GM23248 (cell line): Measurements from ENCODE around the gene WDR35. TPM values are rescaled to one million over a fixed set of nuclear protein-coding genes. Genes with fewer than 3 reads are reported as not detected.
A peak's percentile ranks its signal among the peaks of the same experiment; 100 is the strongest.
"Not testable (repeated sequence)": the region's sequence is repeated elsewhere in the genome, so short reads cannot be mapped to it uniquely, and the experiment has no call there.

ENCODE experiments used
- DNase-seq: peaks from one replicate; pipeline ENCODE4 v3.0.0-alpha.2; 2015
- H2AFZ ChIP-seq: fragments of 200-600 bp; sonication (generic); 2 replicates; pipeline ENCODE4 v1.6.1; 2016; ENCODE audit warnings: antibody characterized with exemption
- H3F3A ChIP-seq: fragments of 200-600 bp; sonication (generic); 2 replicates; pipeline ENCODE4 v1.6.1; 2016; ENCODE audit warnings: mild to moderate bottlenecking, antibody characterized with exemption, mixed run types; ENCODE audit not compliant: insufficient read depth
- H3K27ac ChIP-seq: fragments of 200-600 bp; sonication (generic); 2 replicates; pipeline ENCODE4 v1.5.1; 2016; ENCODE audit warnings: mild to moderate bottlenecking
- H3K27me3 ChIP-seq: fragments of 200-600 bp; sonication (generic); replicated peaks from 2 replicates; pipeline ENCODE4 v1.6.1; 2016; ENCODE audit warnings: mild to moderate bottlenecking; ENCODE audit not compliant: insufficient read depth
- H3K36me3 ChIP-seq: fragments of 200-600 bp; sonication (generic); 2 replicates; pipeline ENCODE4 v1.6.1; 2016; ENCODE audit warnings: low read depth, mild to moderate bottlenecking
- H3K4me1 ChIP-seq: fragments of 200-600 bp; sonication (generic); 2 replicates; pipeline ENCODE4 v1.6.1; 2016; ENCODE audit warnings: mild to moderate bottlenecking; ENCODE audit not compliant: insufficient read depth
- H3K4me2 ChIP-seq: fragments of 200-600 bp; sonication (generic); one replicate; pipeline ENCODE4 v1.6.1; 2016; ENCODE audit warnings: mild to moderate bottlenecking; ENCODE audit not compliant: unreplicated experiment
- H3K4me3 ChIP-seq: fragments of 200-600 bp; sonication (generic); 2 replicates; pipeline ENCODE4 v1.5.1; 2016; ENCODE audit warnings: mild to moderate bottlenecking
- H3K79me2 ChIP-seq: fragments of 200-600 bp; sonication (generic); 2 replicates; pipeline ENCODE4 v1.6.1; 2016; ENCODE audit warnings: mild to moderate bottlenecking; ENCODE audit not compliant: insufficient read depth
- H3K9ac ChIP-seq: fragments of 200-600 bp; sonication (generic); 2 replicates; pipeline ENCODE4 v1.6.1; 2016; ENCODE audit warnings: mild to moderate bottlenecking
- H3K9me2 ChIP-seq: fragments of 200-600 bp; sonication (generic); 2 replicates; pipeline ENCODE4 v1.6.1; 2016; ENCODE audit warnings: mixed run types, mild to moderate bottlenecking, moderate library complexity; ENCODE audit not compliant: insufficient read depth
- H3K9me3 ChIP-seq: fragments of 200-600 bp; sonication (generic); one replicate; pipeline ENCODE4 v1.6.1; 2017; ENCODE audit warnings: low read depth
- H4K20me1 ChIP-seq: fragments of 200-600 bp; sonication (generic); 2 replicates; pipeline ENCODE4 v1.6.0; 2016; ENCODE audit not compliant: insufficient read depth
- EZH2 ChIP-seq: fragments of 200-600 bp; sonication (generic); IDR thresholded peaks from 2 replicates; pipeline ENCODE4 v1.6.1; 2018; ENCODE audit warnings: antibody characterized with exemption, mild to moderate bottlenecking; ENCODE audit not compliant: insufficient read depth, poor library complexity, severe bottlenecking
- EZH2phosphoT487 ChIP-seq: fragments of 200-600 bp; sonication (generic); IDR thresholded peaks from 2 replicates; pipeline ENCODE4 v1.6.1; 2018; ENCODE audit warnings: antibody characterized with exemption, moderate library complexity, mild to moderate bottlenecking, low read depth; ENCODE audit not compliant: insufficient read depth
- WGBS, 2 experiments: methylation state at CpG; one replicate each; pipeline ENCODE4 v1.1.6; 2015 to 2017; ENCODE audit warnings: low lambda C conversion rate in 2 of 2, low coverage in 1 of 2; ENCODE audit errors: missing lambda C conversion rate in 2 of 2; 5-methylcytosine and 5-hydroxymethylcytosine counted together
- in situ Hi-C: fragments of 300-500 bp; cut with MboI; formaldehyde crosslinking; loops from 2 replicates; pipeline ENCODE4 v1.15.0; 2020
- polyA plus RNA-seq: library from polyadenylated mRNA; unstranded; fragments of >200 nt; fragmentation: Nextera tagmentation; extraction: Ambion mirVana; gene quantifications from 2 replicates; pipeline ENCODE4 v1.2.1, GENCODE V29; 2016
- total RNA-seq: library from RNA; depleted of rRNA; stranded (reverse); fragments of >200 nt; shearing (Covaris generic); gene quantifications from 2 replicates; pipeline ENCODE4 v1.2.3, GENCODE V29; 2014

The WDR35 gene
- total and polyA plus RNA-seq, 2 experiments from 2014 or later, result 3.2 to 7.3 TPM

GRCh38 chr2:19893520-19894133 is 96.3 kb downstream of the WDR35 start:
- peaks cover 68% of the 10 kb centered on the region for H3K79me2 ChIP-seq

DNA sequence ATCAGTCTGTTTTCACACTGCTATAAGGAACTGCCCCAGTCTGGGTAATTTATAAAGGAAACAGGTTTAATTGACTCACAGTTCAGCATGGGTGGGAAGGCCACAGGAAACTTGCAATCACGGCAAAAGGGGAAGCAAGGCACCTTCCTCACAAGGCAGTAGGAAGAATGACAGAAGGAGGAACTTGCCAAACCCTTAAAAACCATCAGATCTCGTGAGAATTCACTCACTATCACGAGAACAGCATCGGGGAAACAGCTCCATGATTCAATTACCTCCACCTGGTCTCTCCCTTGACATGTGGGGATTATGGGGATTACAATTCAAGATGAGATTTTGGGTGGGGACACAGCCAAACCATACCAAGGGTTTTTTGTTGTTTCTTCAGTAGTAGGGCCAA is 97.9 kb downstream of the WDR35 start:
- WGBS, 2 experiments, result 75 to 83% methylated on average over 4 of the region's 4 CpGs
- H3K9me3 ChIP-seq, DNase-seq, H3K27ac ChIP-seq, in situ Hi-C loops, H3K27me3 ChIP-seq, H2AFZ ChIP-seq, H3K4me2 ChIP-seq, H4K20me1 ChIP-seq, H3F3A ChIP-seq, H3K9ac ChIP-seq, H3K36me3 ChIP-seq, H3K9me2 ChIP-seq, H3K4me3 ChIP-seq: not testable (repeated sequence)
- Histone ChIP-seq H3K4me1 (peaks cover 15% of the 10 kb centered on the region), H3K79me2 (peaks cover 52% of the 10 kb centered on the region)

More at GRCh38 chr2:19893520-19894133, 96.3 kb downstream of the WDR35 start:
- in situ Hi-C loops, result no loop called here
- Histone ChIP-seq H3K36me3 (no peaks in the 10 kb centered on the region), H3K9me3 (no peaks in the 10 kb centered on the region), H3F3A (0 out of 2 replicates have a peak, but pooled peaks cover 7% of the 10 kb centered on the region), H4K20me1 (no peaks in the 10 kb centered on the region), H3K4me2 (no peak overlapping the region), H3K4me3 (no peak overlapping the region), H2AFZ (no peak overlapping the region), H3K27me3 (no peaks in the 10 kb centered on the region), H3K9ac (no peak overlapping the region), H3K9me2 (no peaks in the 10 kb centered on the region), H3K27ac (no peak overlapping the region), H3K4me1 (peaks cover 32% of the 10 kb centered on the region)
- DNase-seq, result peak; percentile 72
- WGBS, 2 experiments, result 32 to 36% methylated on average over 4 of the region's 4 CpGs
- TF ChIP-seq EZH2phosphoT487 (no peak), EZH2 (no peak)

GRCh38 chr2:19890104-19890503 is 99.8 kb downstream of the WDR35 start:
- DNase-seq, result no peak
- Histone ChIP-seq H4K20me1 (no peaks in the 10 kb centered on the region), H2AFZ (no peak overlapping the region), H3K9ac (no peak overlapping the region), H3F3A (0 out of 2 replicates have a peak, but pooled peaks cover 7% of the 10 kb centered on the region), H3K4me2 (no peak overlapping the region), H3K9me3 (no peaks in the 10 kb centered on the region), H3K27me3 (no peaks in the 10 kb centered on the region), H3K4me1 (peaks cover 8% of the 10 kb centered on the region; the same call in 1 of the 2 replicates), H3K79me2 (peaks cover 33% of the 10 kb centered on the region), H3K27ac (no peak overlapping the region), H3K4me3 (no peak overlapping the region), H3K36me3 (no peaks in the 10 kb centered on the region), H3K9me2 (no peaks in the 10 kb centered on the region)
- TF ChIP-seq EZH2phosphoT487 (no peak), EZH2 (no peak)
- in situ Hi-C loops, result no loop called here
- WGBS, 2 experiments, result 85 to 86% methylated on average over 3 of the region's 3 CpGs

DNA sequence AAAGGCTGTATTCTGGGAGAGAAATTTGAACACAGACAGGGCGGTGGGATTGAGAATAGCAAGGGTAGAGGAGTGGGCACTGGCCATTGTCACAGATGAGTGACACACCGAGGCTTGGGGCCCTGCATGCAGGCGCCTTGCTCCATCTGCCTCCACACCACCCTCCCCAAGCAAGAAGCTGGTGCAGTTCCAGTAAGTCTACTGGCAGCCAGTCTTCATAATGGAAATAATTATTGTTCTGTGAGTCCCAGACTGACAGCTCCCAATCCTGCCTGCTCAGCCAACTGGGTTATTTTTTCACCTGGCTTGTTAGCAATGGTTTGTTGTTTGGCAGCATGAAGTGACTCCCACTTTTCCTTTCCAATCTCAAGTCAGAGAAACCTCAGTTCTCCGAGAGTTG is 101.1 kb downstream of the WDR35 start:
- 65 to 70% methylated on average over 4 of the region's 4 CpGs for WGBS, 2 experiments
- no peak overlapping the region for H2AFZ ChIP-seq
- H3K79me2 ChIP-seq, result peaks cover 20% of the 10 kb centered on the region
- H3F3A ChIP-seq, result 0 out of 2 replicates have a peak, but pooled peaks cover 7% of the 10 kb centered on the region
- in situ Hi-C loops, result no loop called here
- no peaks in the 10 kb centered on the region for H3K9me3 ChIP-seq
- DNase-seq, result no peak
- H3K9ac ChIP-seq, result no peak overlapping the region
- H3K36me3 ChIP-seq, result no peaks in the 10 kb centered on the region
- H4K20me1 ChIP-seq, result no peaks in the 10 kb centered on the region
- H3K27ac ChIP-seq, result no peak overlapping the region
- H3K27me3 ChIP-seq, result no peaks in the 10 kb centered on the region
- H3K4me2 ChIP-seq, result no peak overlapping the region
- H3K4me1 ChIP-seq, result 0 out of 2 replicates have a peak, but pooled peaks cover 8% of the 10 kb centered on the region
- H3K4me3 ChIP-seq, result no peak overlapping the region
- H3K9me2 ChIP-seq, result no peaks in the 10 kb centered on the region
- TF ChIP-seq EZH2 (no peak), EZH2phosphoT487 (no peak)
